ENCODE measurements around the gene SPATA31E1.

- TF ChIP-seq SIN3A (IDR thresholded peaks at IDR 0.05; ENCODE audit: borderline replicate concordance, insufficient read depth, low read length) (no peak), TAF1 (IDR thresholded peaks at IDR 0.05; ENCODE audit: borderline replicate concordance, insufficient read depth, low read length) (no peak), POLR2AphosphoS5 (IDR thresholded peaks at IDR 0.05; ENCODE audit: low read depth, low read length) (no peak), REST (IDR thresholded peaks at IDR 0.05; ENCODE audit: insufficient read depth in 1 of 2, low read depth in 2 of 2, low read length in 2 of 2) (no peak), FOXP2 (optimal IDR thresholded peaks at IDR 0.05; ENCODE audit: borderline replicate concordance, extremely low read depth, extremely low read length, insufficient read depth) (no peak)
Measured at GRCh38 chr9:87850391-87850790, 32.3 kb upstream of the SPATA31E1 start.

Measured in PFSK-1 (cell line).